ENCODE measurements around the gene DEXI. TPM values are rescaled to one million over a fixed set of nuclear protein-coding genes. Genes with fewer than 3 reads are reported as not detected.

Gene DEXI
- total and polyA plus RNA-seq, 9 of the 15 experiments (the other 6 are each of a cell fraction or from before 2014, with no cell fraction given): 2.9 to 40.1 (median 22.0) TPM

DNA sequence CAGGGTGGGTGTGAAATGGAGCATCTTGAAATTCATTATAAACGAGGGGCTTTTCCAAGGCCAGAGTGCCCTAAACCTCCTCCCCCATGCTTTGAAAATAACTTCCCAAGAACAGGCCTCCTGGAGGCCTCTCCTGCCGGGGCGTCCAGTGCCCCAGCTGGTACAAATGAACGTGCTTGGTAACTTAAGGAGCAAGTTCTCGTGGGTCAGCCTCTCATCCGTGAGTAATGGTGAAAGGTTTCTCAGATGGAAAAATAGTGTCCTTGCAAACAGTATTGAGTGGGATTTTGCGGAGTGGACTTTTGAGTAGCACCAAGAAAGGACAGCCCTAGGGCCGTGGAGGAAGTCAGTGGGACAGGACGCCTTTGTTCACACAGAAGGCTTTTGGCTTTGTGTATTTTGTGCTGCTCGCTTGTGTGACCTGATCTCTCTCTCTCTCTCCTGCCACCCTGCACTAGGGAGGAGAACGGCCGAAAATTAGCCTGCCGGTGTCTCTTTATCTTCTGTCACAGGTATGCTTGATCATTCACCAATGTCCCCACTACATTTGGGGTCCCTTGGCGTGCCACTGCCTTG is 36.7 kb upstream of the DEXI start:
- Histone ChIP-seq H3K27me3 (ENCODE audit: control insufficient read depth in 2 of 2, insufficient read depth in 2 of 2, low read length in 2 of 2) (no peaks in the 10 kb centered on the region), H3K9me1 (ENCODE audit: control insufficient read depth, insufficient read depth, low read length) (no peaks in the 10 kb centered on the region), H3K9me3 (replicated peaks; ENCODE audit: control insufficient read depth, insufficient read depth, low read depth, low read length) (no peaks in the 10 kb centered on the region), H4K20me1 (replicated peaks; ENCODE audit: control insufficient read depth, insufficient read depth, low read length) (no peaks in the 10 kb centered on the region), H3K4me1 (replicated peaks in 1 of 2; ENCODE audit: control insufficient read depth in 2 of 2, insufficient read depth in 2 of 2, low read length in 2 of 2) (no peaks in the 10 kb centered on the region; a peak in 3 of 5 replicates), H3K36me3 (ENCODE audit: control insufficient read depth, insufficient read depth, low read length) (peaks cover 65% of the 10 kb centered on the region; the same call in 2 of the 3 replicates), H3K27ac (ENCODE audit: extremely low read depth, low read depth, low read length) (no peak overlapping the region), H3K4me3 (no peak overlapping the region), H2AFZ (ENCODE audit: low read depth, low read length) (no peak overlapping the region), H3K4me2 (ENCODE audit: insufficient read depth, low read length) (no peak overlapping the region), H3K79me2 (ENCODE audit: control insufficient read depth, insufficient read depth, low read length) (no peaks in the 10 kb centered on the region), H3K9ac (ENCODE audit: insufficient read depth in 1 of 2, low read depth in 2 of 2, low read length in 2 of 2) (no peak overlapping the region)
- ATAC-seq (no peak), FAIRE-seq (no peak), DNase-seq (ENCODE audit: extremely low read depth in 1 of 4, low spot score in 3 of 4) (no peak)
- no TSS peak for BruUV-seq (replicated peaks)
- TF ChIP-seq PTBP1 (IDR thresholded peaks at IDR 0.05; ENCODE audit: low read depth, low read length) (no peak), SIX5 (IDR thresholded peaks at IDR 0.05; ENCODE audit: borderline replicate concordance in 1 of 2, insufficient read depth in 1 of 2, low read depth in 1 of 2, low read length in 2 of 2) (no peak), ZBTB17 (CRISPR knock-in tag; IDR thresholded peaks at IDR 0.05) (no peak), GABPA (tag; conservative IDR thresholded peaks at IDR 0.05; ENCODE audit: low read depth) (no peak)
- intact Hi-C loops (cut with micrococcal nuclease): no loop called here
- in situ Hi-C loops (cut with MboI): no loop called here
- CTCF ChIA-PET (ENCODE audit: low intra/inter-chr PET ratio): no interaction called here
- WGBS (ENCODE audit: insufficient coverage, low coverage, missing lambda C conversion rate): 85% methylated on average over 14 of the region's 14 CpGs
- POLR2A ChIA-PET: interaction anchor here (0.7 kb wide), 1 partner anchor 277 kb away, joined by 3 read pairs; the partner anchor contains the start of gene SOCS1

- no peak overlapping the region for H3K27ac ChIP-seq (ENCODE audit: extremely low read depth, low read depth, low read length)
- no peaks in the 10 kb centered on the region for H3K79me2 ChIP-seq (ENCODE audit: control insufficient read depth, insufficient read depth, low read length)
- ChIA-PET CTCF (ENCODE audit: low intra/inter-chr PET ratio) (no interaction called here), POLR2A (interaction anchor here (0.7 kb wide), 1 partner anchor 278 kb away, joined by 3 read pairs; the partner anchor contains the start of gene SOCS1)
- ATAC-seq: no peak
- in situ Hi-C loops (cut with MboI) (no loop called here), intact Hi-C loops (cut with micrococcal nuclease) (no loop called here)
- no peaks in the 10 kb centered on the region for H3K9me3 ChIP-seq (replicated peaks; ENCODE audit: control insufficient read depth, insufficient read depth, low read depth, low read length)
- H3K4me1 ChIP-seq (replicated peaks in 1 of 2; ENCODE audit: control insufficient read depth in 2 of 2, insufficient read depth in 2 of 2, low read length in 2 of 2): peaks cover 1 to 5% of the 10 kb centered on the region in 2 experiments
- H4K20me1 ChIP-seq (replicated peaks; ENCODE audit: control insufficient read depth, insufficient read depth, low read length): no peaks in the 10 kb centered on the region
- DNase-seq (ENCODE audit: extremely low read depth in 1 of 4, low spot score in 3 of 4): no peak
- no peak overlapping the region for H3K4me3 ChIP-seq
- no peak overlapping the region for H3K4me2 ChIP-seq (ENCODE audit: insufficient read depth, low read length)
- FAIRE-seq: no peak
- H3K9me1 ChIP-seq (ENCODE audit: control insufficient read depth, insufficient read depth, low read length): peaks cover 3% of the 10 kb centered on the region
- no peak overlapping the region for H3K9ac ChIP-seq (ENCODE audit: insufficient read depth in 1 of 2, low read depth in 2 of 2, low read length in 2 of 2)
- H3K27me3 ChIP-seq (ENCODE audit: control insufficient read depth in 2 of 2, insufficient read depth in 2 of 2, low read length in 2 of 2): no peaks in the 10 kb centered on the region
- no TSS peak for BruUV-seq (replicated peaks)
- H2AFZ ChIP-seq (ENCODE audit: low read depth, low read length): no peak overlapping the region
- peaks cover 67% of the 10 kb centered on the region for H3K36me3 ChIP-seq (ENCODE audit: control insufficient read depth, insufficient read depth, low read length)
- WGBS (ENCODE audit: insufficient coverage, low coverage, missing lambda C conversion rate): 92% methylated on average over 5 of the region's 6 CpGs
- no peak for TF ChIP-seq CREB1 (IDR thresholded peaks at IDR 0.05)
- no peak for TF ChIP-seq CREB1 (CRISPR knock-in tag; IDR thresholded peaks at IDR 0.05)
- TF ChIP-seq, protein P1, sequence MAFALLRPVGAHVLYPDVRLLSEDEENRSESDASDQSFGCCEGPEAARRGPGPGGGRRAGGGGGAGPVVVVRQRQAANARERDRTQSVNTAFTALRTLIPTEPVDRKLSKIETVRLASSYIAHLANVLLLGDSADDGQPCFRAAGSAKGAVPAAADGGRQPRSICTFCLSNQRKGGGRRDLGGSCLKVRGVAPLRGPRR (CRISPR knock-in tag; IDR thresholded peaks at IDR 0.05): no peak
- TF ChIP-seq POLR2G (IDR thresholded peaks at IDR 0.05; ENCODE audit: low read depth, low read length): no peak
- no peak for TF ChIP-seq TGIF2 (CRISPR knock-in tag; IDR thresholded peaks at IDR 0.05)
Measured at GRCh38 chr16:10978124-10978523, 35.9 kb upstream of the DEXI start.

All from K562 (cell line).